GM19438 (cell line): ENCODE measurements around the gene THSD4.

Experiments used
- ATAC-seq: cut with Tn5 transposase; IDR thresholded peaks from one replicate; pipeline ENCODE4 v1.9.1; 2021; ENCODE audit warnings: low read depth; ENCODE audit not compliant: unreplicated experiment

The THSD4 gene

GRCh38 chr15:71215126-71215894 is 100.0 kb downstream of the THSD4 start:
- no peak for ATAC-seq

GRCh38 chr15:71218272-71218805 is 103.1 kb downstream of the THSD4 start:
- ATAC-seq: no peak

- no peak for ATAC-seq
These were observed 103.8 kb downstream of the THSD4 start for GRCh38 chr15:71219101-71219500.

DNA sequence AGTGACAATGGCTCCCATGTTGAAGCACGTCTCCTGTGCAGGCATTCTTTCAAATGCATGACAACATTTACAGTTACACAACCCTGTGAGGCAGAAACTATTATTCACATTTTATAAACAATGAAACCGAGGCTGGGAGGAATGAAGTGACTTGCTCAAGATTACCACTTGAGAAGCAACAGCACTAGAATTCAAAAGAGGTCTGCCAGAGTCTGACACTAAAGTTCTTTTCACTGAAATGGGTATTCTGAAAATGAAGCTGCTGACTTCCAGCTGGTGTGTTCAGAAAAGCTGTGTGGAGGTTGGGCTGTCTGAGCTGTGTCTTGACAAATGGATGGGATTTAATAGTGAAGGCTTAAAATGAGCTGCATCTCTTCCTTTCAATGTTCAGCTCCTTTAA is 104.4 kb downstream of the THSD4 start:
- ATAC-seq: no peak

- ATAC-seq: no peak
These were observed 105.6 kb downstream of the THSD4 start for GRCh38 chr15:71220828-71221227.

DNA sequence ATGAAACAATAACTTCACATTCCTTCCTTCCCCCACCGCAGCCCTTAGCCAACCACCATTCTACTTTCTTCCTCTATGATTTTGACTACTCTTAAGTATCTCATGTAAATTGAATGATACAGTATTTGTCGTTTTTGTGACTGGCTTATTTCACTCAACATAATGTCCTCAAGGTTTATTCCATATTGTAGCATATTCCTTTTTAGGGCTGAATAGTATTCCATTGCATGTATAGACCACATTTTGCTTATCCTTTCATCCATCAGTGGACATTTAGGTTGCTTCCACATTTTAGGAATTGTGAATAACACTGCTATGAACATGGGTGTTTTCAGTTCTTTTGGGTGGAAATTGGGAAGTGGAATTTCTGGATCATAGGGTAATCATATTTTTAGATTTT is 106.1 kb downstream of the THSD4 start:
- no peak for ATAC-seq

DNA sequence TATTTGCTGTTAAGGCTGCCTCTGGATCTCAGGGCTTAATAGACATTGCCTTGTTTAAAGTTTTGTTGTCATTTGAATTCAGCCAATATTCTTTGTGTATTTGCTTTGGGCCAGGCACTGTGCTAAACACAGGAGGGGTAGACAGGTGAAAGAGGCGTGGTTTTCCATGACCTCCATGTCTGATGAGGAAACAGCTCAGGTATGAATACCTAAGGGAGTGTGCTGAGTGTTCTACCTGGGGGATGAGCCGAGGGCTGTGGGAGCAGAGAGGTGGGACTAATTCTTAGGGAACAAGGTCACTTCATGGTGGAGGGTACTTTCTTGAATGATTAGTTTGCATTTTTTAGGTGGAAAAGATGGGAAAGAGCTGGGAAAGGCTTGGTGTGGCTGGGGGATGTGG is 108.2 kb downstream of the THSD4 start:
- no peak for ATAC-seq

GRCh38 chr15:71224024-71224423 is 108.8 kb downstream of the THSD4 start:
- ATAC-seq: no peak

DNA sequence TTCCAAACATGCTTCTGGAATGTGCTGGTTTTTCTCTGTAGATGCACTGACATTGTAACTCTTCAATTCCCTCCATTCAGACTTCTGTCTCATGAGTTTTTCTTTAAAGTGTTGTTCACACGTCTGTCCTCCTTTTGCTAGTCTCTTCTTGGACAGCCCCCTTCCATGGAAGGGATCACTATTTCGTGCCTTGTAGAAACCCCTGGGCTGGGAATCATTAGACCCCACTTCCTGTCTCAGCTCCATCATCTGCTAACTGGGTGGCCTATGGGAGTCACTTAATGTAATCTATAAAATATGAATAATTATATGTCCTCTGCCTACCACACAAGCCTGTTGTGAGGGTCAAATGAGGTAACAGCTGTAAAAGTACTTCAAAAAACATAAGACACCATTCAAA is 110.6 kb downstream of the THSD4 start:
- ATAC-seq: no peak

DNA sequence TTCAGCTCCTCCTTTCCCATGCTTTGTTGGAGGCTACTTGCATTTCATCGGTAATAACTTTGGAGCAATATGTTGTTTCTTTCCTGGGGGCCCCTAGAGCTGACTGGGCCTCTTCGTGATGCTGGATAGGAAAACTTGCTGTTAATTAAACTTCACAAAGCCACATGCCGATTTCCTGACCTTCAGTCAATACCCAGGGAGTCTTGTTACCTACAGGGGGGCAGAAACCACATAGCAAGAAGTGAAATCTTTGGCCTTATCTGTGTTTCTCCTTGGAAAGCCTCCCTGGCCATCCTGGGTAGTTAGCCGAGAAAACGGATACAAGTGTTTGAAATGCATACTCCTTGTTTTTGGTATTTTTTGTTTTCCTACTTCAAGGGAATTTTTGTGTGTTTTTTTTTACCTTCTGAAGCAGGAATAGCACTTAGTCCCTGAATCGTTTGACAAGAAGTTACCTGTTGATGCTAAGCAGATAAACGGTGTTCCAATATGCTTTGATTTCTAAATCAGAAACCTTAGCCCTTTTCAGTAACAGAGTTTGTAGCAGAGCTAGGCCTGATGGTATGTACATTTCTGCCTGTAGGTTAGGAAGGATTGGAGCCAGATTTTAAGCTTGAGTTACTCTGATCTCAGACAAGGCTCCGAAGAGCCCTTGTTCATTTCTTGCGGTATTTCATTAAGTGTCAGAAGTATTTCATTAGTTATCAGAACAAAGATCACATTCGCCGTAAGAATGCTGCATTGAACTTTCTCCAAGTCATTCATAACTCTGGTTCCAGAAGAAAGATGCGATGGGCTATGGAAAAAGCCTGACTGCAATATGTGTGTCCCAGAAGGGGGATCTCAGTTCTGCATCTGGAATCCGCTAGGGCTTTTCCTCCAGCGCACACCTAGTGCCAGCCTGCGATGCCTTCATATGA is 111.5 kb downstream of the THSD4 start:
- no peak for ATAC-seq

DNA sequence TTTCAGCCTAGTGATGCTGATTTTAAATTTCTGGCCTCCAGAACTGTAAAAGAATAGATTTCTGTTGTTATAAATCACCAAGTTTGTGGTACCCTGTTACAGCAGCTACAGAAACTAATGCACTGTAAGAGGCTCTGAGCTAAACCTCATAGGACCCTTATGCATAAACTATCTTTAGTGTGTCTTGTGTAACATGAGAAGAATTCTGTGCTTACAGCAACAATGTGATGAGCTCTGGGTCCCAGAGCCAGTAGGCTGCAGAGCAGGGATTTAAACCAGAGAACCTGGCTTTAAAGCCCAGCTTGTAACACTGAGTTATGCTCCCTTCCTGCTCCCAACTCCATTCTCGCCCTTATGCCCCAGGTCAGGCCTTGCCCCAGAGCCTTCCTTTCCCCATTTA is 113.1 kb downstream of the THSD4 start:
- no peak for ATAC-seq

DNA sequence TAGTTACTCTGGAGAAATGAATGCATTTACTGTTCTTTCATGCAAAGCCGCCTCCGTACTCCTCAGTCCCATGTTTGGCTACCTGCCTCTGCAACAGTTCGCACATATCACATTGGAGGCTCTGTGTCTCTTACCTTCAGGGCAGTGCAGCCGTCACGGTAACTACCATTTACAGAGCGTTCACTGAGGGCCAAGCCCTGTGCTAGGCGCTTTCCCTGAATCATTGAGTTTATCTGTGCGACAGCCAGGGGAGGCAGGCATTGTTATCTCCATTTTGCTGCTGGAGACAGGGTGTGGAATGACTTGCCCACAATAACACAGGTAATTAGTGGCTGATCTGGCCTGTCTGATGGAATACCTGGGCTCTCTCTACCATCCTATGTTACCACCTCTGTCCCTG is 115.0 kb downstream of the THSD4 start:
- no peak for ATAC-seq

- ATAC-seq: no peak
These were observed 116.5 kb downstream of the THSD4 start for GRCh38 chr15:71231758-71232157.

DNA sequence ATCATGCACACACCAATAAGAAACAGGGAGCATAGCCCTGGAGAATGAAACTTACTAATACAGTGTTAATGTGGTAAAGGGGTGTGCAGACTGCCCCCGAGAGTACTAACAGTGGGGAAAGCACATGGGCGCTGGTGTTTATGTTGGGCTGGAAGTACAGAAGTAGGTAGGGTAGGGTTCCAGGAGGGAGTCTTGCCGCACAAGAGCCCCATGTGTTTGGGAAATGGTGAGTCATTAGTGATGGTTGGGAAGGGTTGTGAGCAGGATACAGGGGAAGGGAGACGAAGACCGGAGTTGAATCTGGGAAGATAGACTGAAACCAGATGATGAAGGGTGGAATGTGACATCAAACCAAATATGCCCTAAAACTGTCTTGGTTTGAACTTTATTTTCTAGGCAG is 117.1 kb downstream of the THSD4 start:
- ATAC-seq: no peak

GRCh38 chr15:71237456-71238188 is 122.4 kb downstream of the THSD4 start:
- ATAC-seq: no peak

DNA sequence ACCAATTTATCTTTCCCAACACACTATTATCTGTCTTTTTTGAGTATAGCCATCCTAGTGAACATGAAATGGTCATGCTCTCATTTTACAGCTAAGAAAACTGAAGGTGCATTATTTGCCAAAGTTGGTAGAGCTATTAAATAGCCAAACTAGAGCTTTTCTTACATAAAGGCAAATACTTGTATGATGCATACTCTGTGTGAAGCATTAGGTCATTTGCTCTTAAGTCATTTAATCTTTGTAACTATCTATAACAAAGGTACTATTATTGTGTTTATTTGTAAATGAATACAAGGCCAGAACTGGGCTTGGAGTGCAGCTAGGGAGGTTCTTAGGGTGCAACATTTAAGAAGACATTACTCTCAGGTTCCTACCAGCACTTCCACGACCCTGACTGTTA is 123.7 kb downstream of the THSD4 start:
- no peak for ATAC-seq

DNA sequence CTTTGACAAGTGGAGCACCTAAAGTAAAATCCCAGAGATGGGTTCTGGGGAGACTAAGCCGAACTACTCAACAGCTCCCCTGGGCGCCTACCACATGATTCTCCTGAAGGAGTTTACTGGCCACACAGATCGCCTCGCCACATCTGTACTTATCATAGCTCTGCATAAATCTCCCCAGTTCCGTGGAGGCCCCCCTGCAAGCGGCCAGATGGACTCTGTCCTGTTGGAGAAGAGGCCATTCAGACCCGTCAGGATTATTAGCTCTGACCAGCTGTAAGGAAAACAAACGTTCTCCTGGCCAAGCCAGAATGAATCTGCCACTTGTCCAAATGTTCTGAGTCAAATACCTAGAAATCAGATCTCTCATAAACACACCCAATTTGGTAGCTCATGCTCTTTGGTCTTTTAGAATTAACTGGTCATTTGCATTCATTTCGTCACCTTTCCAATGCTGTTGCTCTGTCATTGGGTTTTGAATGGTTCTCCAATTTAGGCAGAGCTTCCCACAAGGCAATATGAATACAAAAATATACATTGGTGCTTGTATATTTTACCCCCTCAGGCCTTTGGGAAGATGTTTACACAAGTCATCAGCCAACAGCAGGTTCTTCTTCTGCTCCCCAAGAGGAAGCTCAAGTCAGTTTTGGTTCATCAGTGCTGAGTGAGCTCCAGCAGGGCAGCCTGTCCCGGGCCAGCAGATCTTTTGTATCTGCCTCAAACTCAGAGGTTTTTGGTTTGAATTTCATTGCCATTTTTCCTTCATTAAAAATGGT is 124.5 kb downstream of the THSD4 start:
- no peak for ATAC-seq

DNA sequence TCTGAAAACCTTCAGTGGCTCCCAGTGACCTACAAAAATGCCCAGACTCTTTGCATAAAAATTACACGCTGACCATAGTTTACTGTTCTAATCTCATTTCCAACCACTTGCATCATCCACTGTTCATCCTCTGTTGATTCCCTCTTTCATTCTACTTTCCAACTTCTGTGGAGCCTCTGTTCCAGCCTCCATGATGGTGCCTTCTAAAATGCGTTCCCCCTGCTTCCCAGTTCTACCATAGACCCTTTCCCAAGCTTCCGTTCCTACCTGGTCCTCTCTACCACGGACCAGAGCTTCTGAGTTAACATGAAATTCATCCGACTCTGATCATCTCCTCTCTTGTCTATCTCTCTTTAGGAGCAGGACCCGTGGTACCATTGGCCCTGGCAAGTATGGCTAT is 127.0 kb downstream of the THSD4 start:
- no peak for ATAC-seq

- no peak for ATAC-seq
These were observed 129.0 kb downstream of the THSD4 start for GRCh38 chr15:71244250-71244649.

DNA sequence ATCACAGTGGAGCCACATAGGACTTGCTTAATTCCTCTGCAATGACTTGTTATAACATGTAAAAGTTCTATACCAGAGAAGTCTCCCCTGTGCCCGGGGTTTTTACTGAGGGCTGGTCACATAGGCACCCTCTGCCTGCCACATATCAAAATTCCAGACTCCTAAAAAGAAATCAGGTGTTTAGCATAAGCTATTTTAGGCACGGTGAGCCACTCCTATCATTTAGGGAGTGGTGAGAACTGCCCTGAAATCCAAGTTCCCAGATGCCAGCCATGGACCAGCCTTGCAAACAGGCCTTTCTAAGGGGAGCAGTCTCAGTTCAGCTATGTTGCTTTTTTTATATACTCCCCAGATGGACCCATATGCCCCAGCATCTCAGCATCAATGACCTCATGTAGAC is 130.3 kb downstream of the THSD4 start:
- no peak for ATAC-seq
